ENCODE measurements around the gene DROSHA. TPM values are rescaled to one million over a fixed set of nuclear protein-coding genes. Genes with fewer than 3 reads are reported as not detected.

Gene DROSHA
- total and polyA plus RNA-seq, 2 donors (not counting 3 experiments of a cell fraction or from before 2014, with no cell fraction given): 49.1 to 96.4 TPM

GRCh38 chr5:31355337-31355736, 176.6 kb downstream of the DROSHA start:
- FAIRE-seq: no peak
- no TSS peak for BruUV-seq (replicated peaks)
- POLR2A ChIA-PET: no interaction called here

More at GRCh38 chr5:31355337-31355736, 176.6 kb downstream of the DROSHA start:
- dilution Hi-C loops (cut with MboI; ENCODE audit: extremely low pct_ligation_motif_present, low sequenced_read_pairs): no loop called here
- no peak for DNase-seq (ENCODE audit: low read depth, low spot score)
- Histone ChIP-seq H3K27ac (ENCODE audit: insufficient read depth, low read depth, low read length) (no peak overlapping the region), H3K4me1 (ENCODE audit: control insufficient read depth, extremely low read depth, insufficient read depth, low read length) (no peaks in the 10 kb centered on the region), H3K9ac (replicated peaks; ENCODE audit: extremely low read depth, insufficient read depth, low read length) (no peak overlapping the region), H3K36me3 (ENCODE audit: control insufficient read depth in 2 of 2, extremely low read depth in 1 of 2, insufficient read depth in 2 of 2, low read length in 2 of 2) (no peaks in the 10 kb centered on the region), H2AFZ (ENCODE audit: low read depth, low read length) (no peak overlapping the region), H3K9me1 (replicated peaks; ENCODE audit: control insufficient read depth, extremely low read depth, insufficient read depth, low read length) (no peaks in the 10 kb centered on the region), H3K4me2 (ENCODE audit: insufficient read depth, low read length) (no peak overlapping the region), H3K9me3 (replicated peaks; ENCODE audit: control insufficient read depth, insufficient read depth, low read length) (no peaks in the 10 kb centered on the region), H3K79me2 (ENCODE audit: control insufficient read depth, insufficient read depth, low read length) (no peaks in the 10 kb centered on the region), H3K27me3 (ENCODE audit: control insufficient read depth in 2 of 2, insufficient read depth in 2 of 2, low read length in 2 of 2) (no peaks in the 10 kb centered on the region), H4K20me1 (replicated peaks; ENCODE audit: control insufficient read depth, extremely low read depth, insufficient read depth, low read length) (no peaks in the 10 kb centered on the region), H3K4me3 (replicated peaks in 1 of 3; ENCODE audit: insufficient read depth in 1 of 3, low read depth in 1 of 3, low read length in 3 of 3) (no peak overlapping the region)
- no peak for TF ChIP-seq POLR2AphosphoS5 (IDR thresholded peaks at IDR 0.05; ENCODE audit: insufficient read depth, low read depth, low read length)
- no peak for TF ChIP-seq FOS (IDR thresholded peaks at IDR 0.05; ENCODE audit: borderline replicate concordance, insufficient read depth, low read length)
- TF ChIP-seq MAX (IDR thresholded peaks at IDR 0.05; ENCODE audit: insufficient read depth, insufficient read length): no peak
- TF ChIP-seq EZH2 (IDR thresholded peaks at IDR 0.05; ENCODE audit: borderline replicate concordance, low read depth, low read length, severe bottlenecking): no peak
- no peak for TF ChIP-seq GATA2 (IDR thresholded peaks at IDR 0.05; ENCODE audit: insufficient read depth, insufficient read length, low read depth, low read length)
- TF ChIP-seq JUN (IDR thresholded peaks at IDR 0.05; ENCODE audit: borderline replicate concordance, insufficient read depth, insufficient read length, low read depth): no peak
- no peak for TF ChIP-seq CTCF (IDR thresholded peaks at IDR 0.05; ENCODE audit: extremely low read depth in 1 of 2, insufficient read depth in 1 of 2, low read depth in 1 of 2, low read length in 2 of 2)
- no peak for TF ChIP-seq MYC (IDR thresholded peaks at IDR 0.05; ENCODE audit: low read depth, low read length)
- TF ChIP-seq POLR2A (IDR thresholded peaks at IDR 0.05; ENCODE audit: low read depth, low read length): no peak
- intact Hi-C loops (cut with micrococcal nuclease): no loop called here
- CTCF ChIA-PET: no interaction called here

Small RNAs within 50 kb of the gene (small RNA-seq; reads per million reads assigned to genes)
- gene RF00019 (ENCODE audit: insufficient read depth, insufficient read length, low read depth, low replicate concordance): not detected

Other genes with a start within 250 kb of the DROSHA start
- 27.5 and 27.6 TPM in 2 replicates for gene C5orf22, start 208 bp upstream of the DROSHA start, total RNA-seq
- 11.7 and 23.7 TPM in 2 replicates for gene C5orf22, start 208 bp upstream of the DROSHA start, polyA plus RNA-seq
- 3.4 and 6.9 TPM in 2 replicates for gene PDZD2, start 107.0 kb upstream of the DROSHA start, total RNA-seq
- gene PDZD2, start 107.0 kb upstream of the DROSHA start, polyA plus RNA-seq: 0.65 and 0.66 TPM in 2 replicates

All from endothelial cell of umbilical vein (primary cell).